HepG2 (cell line): ENCODE measurements around the gene RPUSD4. TPM values are rescaled to one million over a fixed set of nuclear protein-coding genes. Genes with fewer than 3 reads are reported as not detected.

Experiments
- BORCS8-MEF2B ChIP-seq: sonication (generic); formaldehyde crosslinking; IDR thresholded peaks from 2 replicates; pipeline ENCODE4 v1.8.0; 2022; ENCODE audit warnings: mild to moderate bottlenecking, missing genetic modification reagents
- CREB1 ChIP-seq, 2 experiments: fragments of 450-650 bp in 1 of 2; IDR thresholded peaks; 2 replicates each; pipeline ENCODE4 v1.6.1; 2016 to 2017; ENCODE audit warnings: control low read depth in 1 of 2, mild to moderate bottlenecking in 1 of 2, missing compliant biosample characterization in 1 of 2, missing genetic modification characterization in 1 of 2
- FOXJ3 ChIP-seq: sonication (generic); formaldehyde crosslinking; IDR thresholded peaks from 2 replicates; pipeline ENCODE4 v1.4.0; 2020; ENCODE audit warnings: missing genetic modification reagents, mild to moderate bottlenecking, borderline replicate concordance
- KDM5A ChIP-seq: fragments of 200-600 bp; sonication (generic); IDR thresholded peaks from 2 replicates; pipeline ENCODE4 v1.7.0; 2018; ENCODE audit warnings: antibody characterized with exemption, mild to moderate bottlenecking, low read length, borderline replicate concordance
- MBD4 ChIP-seq: IDR thresholded peaks from 2 replicates; pipeline ENCODE4 v1.6.1; 2012; ENCODE audit warnings: low read length, inconsistent platforms, borderline replicate concordance
- NFE2L2 ChIP-seq: fragments of 150-350 bp; IDR thresholded peaks from 2 replicates; pipeline ENCODE4 v1.6.1; 2014; ENCODE audit warnings: low read length
- POLR2A ChIP-seq, 2 experiments: IDR thresholded peaks; 2 replicates each; pipeline ENCODE4 v1.6.1; 2011; ENCODE audit warnings: low read depth in 2 of 2, low read length in 2 of 2, mild to moderate bottlenecking in 1 of 2, moderate library complexity in 1 of 2; ENCODE audit not compliant: insufficient read depth in 1 of 2
- SP4 ChIP-seq: sonication (generic); formaldehyde crosslinking; IDR thresholded peaks from 2 replicates; pipeline ENCODE4 v1.8.1; 2023; ENCODE audit warnings: mild to moderate bottlenecking, missing genetic modification reagents
- STAT5B ChIP-seq: sonication (generic); formaldehyde crosslinking; IDR thresholded peaks from 2 replicates; pipeline ENCODE4 v1.4.0; 2020; ENCODE audit warnings: missing genetic modification reagents
- TBX2 ChIP-seq: sonication (generic); formaldehyde crosslinking; IDR thresholded peaks from 2 replicates; pipeline ENCODE4 v1.5.0; 2020; ENCODE audit warnings: missing genetic modification reagents, mild to moderate bottlenecking, borderline replicate concordance
- TBX3 ChIP-seq: fragments of 450-650 bp; IDR thresholded peaks from 2 replicates; pipeline ENCODE4 v1.6.1; 2017; ENCODE audit warnings: antibody characterized with exemption, mild to moderate bottlenecking, inconsistent platforms, borderline replicate concordance
- ZFYVE20 ChIP-seq: sonication (generic); formaldehyde crosslinking; IDR thresholded peaks from 2 replicates; pipeline ENCODE4 v1.8.0; 2023; ENCODE audit warnings: low read depth, mild to moderate bottlenecking, moderate library complexity, missing genetic modification reagents, borderline replicate concordance
- ZMYM4 ChIP-seq: sonication (generic); formaldehyde crosslinking; IDR thresholded peaks from 2 replicates; pipeline ENCODE4 v1.8.1; 2023; ENCODE audit warnings: mild to moderate bottlenecking, missing genetic modification reagents
- ZNF629 ChIP-seq: sonication (generic); formaldehyde crosslinking; conservative IDR thresholded peaks from 2 replicates; pipeline ENCODE4 v1.5.0; 2020; ENCODE audit warnings: missing genetic modification reagents
- ZNF674 ChIP-seq: sonication (generic); formaldehyde crosslinking; IDR thresholded peaks from 2 replicates; pipeline ENCODE4 v1.5.0; 2020; ENCODE audit warnings: low read depth, mild to moderate bottlenecking, missing genetic modification reagents
- ZNF883 ChIP-seq: sonication (generic); formaldehyde crosslinking; IDR thresholded peaks from 2 replicates; pipeline ENCODE4 v1.5.1; 2020; ENCODE audit warnings: mild to moderate bottlenecking, missing genetic modification reagents; ENCODE audit errors: not compliant biosample characterization
- polyA plus RNA-seq, 8 experiments: library from polyadenylated mRNA; depleted of rRNA in 3 of 8; stranded (reverse) in 7 of 8; unstranded in 1 of 8; fragments of >200 nt; fragmentation: Illumina TruSeq in 4 of 8; extraction: Trizol in 4 of 8; gene quantifications; 2 replicates each; pipeline versions ENCODE4 v1.2.1 to v1.2.3, GENCODE V29; 2011 to 2016; ENCODE audit warnings: low read depth in 4 of 8, missing spikeins in 1 of 8, mixed read lengths in 1 of 8; ENCODE audit not compliant: insufficient read depth in 1 of 8
- total RNA-seq, 5 experiments: library from RNA; depleted of rRNA; stranded (reverse); fragments of >200 nt; fragmentation: Illumina TruSeq; extraction: Trizol; gene quantifications; 2 replicates each; pipeline ENCODE4 v1.2.3, GENCODE V29; 2016; ENCODE audit warnings: low read depth in 1 of 5
- TF ChIP-seq, protein P1 (sequence below): sonication (generic); formaldehyde crosslinking; IDR thresholded peaks from 2 replicates; pipeline ENCODE4 v1.4.0; 2020; ENCODE audit warnings: missing genetic modification reagents, borderline replicate concordance
- TF ChIP-seq, protein P2 (sequence below): sonication (generic); formaldehyde crosslinking; IDR thresholded peaks from 2 replicates; pipeline ENCODE4 v1.8.1; 2023; ENCODE audit warnings: mild to moderate bottlenecking, inconsistent platforms, moderate library complexity, missing genetic modification reagents, borderline replicate concordance
- TF ChIP-seq, protein P3 (sequence below): sonication (generic); formaldehyde crosslinking; IDR thresholded peaks from 2 replicates; pipeline ENCODE4 v1.4.0; 2020; ENCODE audit warnings: mild to moderate bottlenecking, low read depth, missing genetic modification reagents
- TF ChIP-seq, protein P4 (sequence below): IDR thresholded peaks from 2 replicates; pipeline ENCODE4 v1.6.1; 2016; ENCODE audit warnings: mild to moderate bottlenecking
- TF ChIP-seq, protein P5 (sequence below): sonication (generic); formaldehyde crosslinking; IDR thresholded peaks from 2 replicates; pipeline ENCODE4 v1.5.1; 2020; ENCODE audit warnings: mild to moderate bottlenecking, missing genetic modification reagents, borderline replicate concordance

RPUSD4 gene
- total and polyA plus RNA-seq, 2 of the 13 experiments (the other 11 are each of a cell fraction or from before 2014, with no cell fraction given) = 45.0 to 52.9 TPM

DNA sequence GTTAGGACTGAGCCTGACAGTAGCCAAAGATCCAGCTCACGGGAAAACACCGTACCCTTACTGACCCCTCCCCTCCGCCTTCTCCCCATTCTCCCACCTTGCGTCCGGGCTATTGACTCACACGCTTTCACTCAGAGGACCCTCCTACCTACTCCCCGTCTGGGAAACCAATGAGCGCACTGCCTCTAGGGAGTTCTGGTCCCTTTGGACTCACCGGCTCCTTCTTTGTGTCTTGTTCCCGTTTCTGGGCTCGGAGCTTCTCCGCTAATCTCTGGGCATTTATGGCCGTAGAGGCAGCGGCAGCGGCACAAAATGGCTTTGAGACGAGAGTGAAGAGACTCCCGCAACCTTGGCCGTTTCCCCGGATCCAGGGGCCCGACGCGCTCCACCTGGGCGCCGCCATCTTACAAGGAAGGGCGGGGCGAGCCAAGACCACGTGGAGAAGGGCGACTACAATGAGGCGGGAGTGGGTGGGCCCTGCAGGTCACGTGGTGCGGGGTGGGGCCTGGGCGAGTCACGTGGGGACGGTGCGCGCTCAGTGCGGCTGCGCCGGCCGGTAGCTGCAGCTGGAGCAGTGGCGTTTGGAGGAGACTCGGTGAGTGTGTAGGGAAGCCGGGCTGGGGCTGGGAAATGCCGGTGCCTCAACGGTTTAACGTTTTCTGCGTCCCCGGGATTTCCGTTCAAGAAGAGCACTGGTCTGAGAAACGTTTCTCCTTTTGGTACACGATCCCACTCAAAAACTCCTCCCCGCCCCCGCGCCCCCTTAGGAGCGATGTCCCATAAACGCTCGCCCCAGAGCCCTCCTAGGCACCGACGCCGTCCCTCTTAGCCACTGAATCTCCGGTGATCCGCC is at the start of gene RPUSD4, which contains the start of gene FAM118B (continued):
- TF ChIP-seq, protein P1, sequence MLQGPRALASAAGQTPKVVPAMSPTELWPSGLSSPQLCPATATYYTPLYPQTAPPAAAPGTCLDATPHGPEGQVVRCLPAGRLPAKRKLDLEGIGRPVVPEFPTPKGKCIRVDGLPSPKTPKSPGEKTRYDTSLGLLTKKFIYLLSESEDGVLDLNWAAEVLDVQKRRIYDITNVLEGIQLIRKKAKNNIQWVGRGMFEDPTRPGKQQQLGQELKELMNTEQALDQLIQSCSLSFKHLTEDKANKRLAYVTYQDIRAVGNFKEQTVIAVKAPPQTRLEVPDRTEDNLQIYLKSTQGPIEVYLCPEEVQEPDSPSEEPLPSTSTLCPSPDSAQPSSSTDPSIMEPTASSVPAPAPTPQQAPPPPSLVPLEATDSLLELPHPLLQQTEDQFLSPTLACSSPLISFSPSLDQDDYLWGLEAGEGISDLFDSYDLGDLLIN (CRISPR knock-in tag) = peak; percentile 76; the same call in 1 of the 2 replicates
- TF ChIP-seq ZMYM4 (CRISPR knock-in tag) = peak; percentile 93
- TF ChIP-seq FOXJ3 (CRISPR knock-in tag) = peak; percentile 33; the same call in 1 of the 2 replicates
- peak; percentile 91; the same call in 1 of the 2 replicates for TF ChIP-seq SP4 (CRISPR knock-in tag)
- peak; percentile 87 for TF ChIP-seq ZNF883 (CRISPR knock-in tag)
- peak; percentile 58; the same call in 1 of the 2 replicates for TF ChIP-seq ZNF674 (CRISPR knock-in tag)
- TF ChIP-seq ZNF629 = peak; percentile 77; the same call in 1 of the 2 replicates
- TF ChIP-seq, protein P2, sequence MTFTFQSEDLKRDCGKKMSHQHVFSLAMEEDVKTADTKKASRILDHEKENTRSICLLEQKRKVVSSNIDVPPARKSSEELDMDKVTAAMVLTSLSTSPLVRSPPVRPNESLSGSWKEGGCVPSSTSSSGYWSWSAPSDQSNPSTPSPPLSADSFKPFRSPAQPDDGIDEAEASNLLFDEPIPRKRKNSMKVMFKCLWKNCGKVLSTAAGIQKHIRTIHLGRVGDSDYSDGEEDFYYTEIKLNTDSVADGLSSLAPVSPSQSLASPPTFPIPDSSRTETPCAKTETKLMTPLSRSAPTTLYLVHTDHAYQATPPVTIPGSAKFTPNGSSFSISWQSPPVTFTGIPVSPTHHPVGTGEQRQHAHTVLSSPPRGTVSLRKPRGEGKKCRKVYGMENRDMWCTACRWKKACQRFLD (CRISPR knock-in tag) = peak; percentile 82
- no peak for TF ChIP-seq ZFYVE20 (CRISPR knock-in tag)
- TF ChIP-seq, protein P3, sequence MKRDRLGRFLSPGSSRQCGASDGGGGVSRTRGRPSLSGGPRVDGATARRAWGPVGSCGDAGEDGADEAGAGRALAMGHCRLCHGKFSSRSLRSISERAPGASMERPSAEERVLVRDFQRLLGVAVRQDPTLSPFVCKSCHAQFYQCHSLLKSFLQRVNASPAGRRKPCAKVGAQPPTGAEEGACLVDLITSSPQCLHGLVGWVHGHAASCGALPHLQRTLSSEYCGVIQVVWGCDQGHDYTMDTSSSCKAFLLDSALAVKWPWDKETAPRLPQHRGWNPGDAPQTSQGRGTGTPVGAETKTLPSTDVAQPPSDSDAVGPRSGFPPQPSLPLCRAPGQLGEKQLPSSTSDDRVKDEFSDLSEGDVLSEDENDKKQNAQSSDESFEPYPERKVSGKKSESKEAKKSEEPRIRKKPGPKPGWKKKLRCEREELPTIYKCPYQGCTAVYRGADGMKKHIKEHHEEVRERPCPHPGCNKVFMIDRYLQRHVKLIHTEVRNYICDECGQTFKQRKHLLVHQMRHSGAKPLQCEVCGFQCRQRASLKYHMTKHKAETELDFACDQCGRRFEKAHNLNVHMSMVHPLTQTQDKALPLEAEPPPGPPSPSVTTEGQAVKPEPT (CRISPR knock-in tag) = peak; percentile 71; the same call in 1 of the 2 replicates
- 0 out of 2 replicates have a peak, but pooled peaks have one; percentile 22 for TF ChIP-seq TBX3
- no peak; the same call in none of the 2 replicates for TF ChIP-seq BORCS8-MEF2B
- peak; percentile 87 to 91 for TF ChIP-seq POLR2A (IDR thresholded peaks at IDR 0.05; ENCODE audit: insufficient read depth in 1 of 2, low read depth in 2 of 2, low read length in 2 of 2)
- peak; percentile 64 for TF ChIP-seq TBX2
- TF ChIP-seq STAT5B (CRISPR knock-in tag) = no peak
- TF ChIP-seq NFE2L2 = no peak
- TF ChIP-seq CREB1 (IDR thresholded peaks at IDR 0.05) = peak; percentile 64
- peak; percentile 58 for TF ChIP-seq CREB1 (CRISPR knock-in tag; IDR thresholded peaks at IDR 0.05)
- peak; percentile 96 for TF ChIP-seq KDM5A
- TF ChIP-seq, protein P4, sequence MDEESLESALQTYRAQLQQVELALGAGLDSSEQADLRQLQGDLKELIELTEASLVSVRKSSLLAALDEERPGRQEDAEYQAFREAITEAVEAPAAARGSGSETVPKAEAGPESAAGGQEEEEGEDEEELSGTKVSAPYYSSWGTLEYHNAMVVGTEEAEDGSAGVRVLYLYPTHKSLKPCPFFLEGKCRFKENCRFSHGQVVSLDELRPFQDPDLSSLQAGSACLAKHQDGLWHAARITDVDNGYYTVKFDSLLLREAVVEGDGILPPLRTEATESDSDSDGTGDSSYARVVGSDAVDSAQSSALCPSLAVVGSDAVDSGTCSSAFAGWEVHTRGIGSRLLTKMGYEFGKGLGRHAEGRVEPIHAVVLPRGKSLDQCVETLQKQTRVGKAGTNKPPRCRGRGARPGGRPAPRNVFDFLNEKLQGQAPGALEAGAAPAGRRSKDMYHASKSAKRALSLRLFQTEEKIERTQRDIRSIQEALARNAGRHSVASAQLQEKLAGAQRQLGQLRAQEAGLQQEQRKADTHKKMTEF (CRISPR knock-in tag) = peak; percentile 89
- TF ChIP-seq MBD4 = no peak
- TF ChIP-seq, protein P5, sequence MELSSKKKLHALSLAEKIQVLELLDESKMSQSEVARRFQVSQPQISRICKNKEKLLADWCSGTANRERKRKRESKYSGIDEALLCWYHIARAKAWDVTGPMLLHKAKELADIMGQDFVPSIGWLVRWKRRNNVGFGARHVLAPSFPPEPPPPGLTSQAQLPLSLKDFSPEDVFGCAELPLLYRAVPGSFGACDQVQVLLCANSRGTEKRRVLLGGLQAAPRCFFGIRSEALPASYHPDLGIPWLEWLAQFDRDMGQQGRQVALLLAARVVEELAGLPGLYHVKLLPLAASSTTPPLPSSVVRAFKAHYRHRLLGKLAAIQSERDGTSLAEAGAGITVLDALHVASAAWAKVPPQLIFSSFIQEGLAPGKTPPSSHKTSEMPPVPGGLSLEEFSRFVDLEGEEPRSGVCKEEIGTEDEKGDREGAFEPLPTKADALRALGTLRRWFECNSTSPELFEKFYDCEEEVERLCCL (CRISPR knock-in tag) = peak; percentile 34; the same call in 1 of the 2 replicates
